ENCODE data around the gene UCK2.
A peak's percentile ranks its signal among the peaks of the same experiment; 100 is the strongest.

Gene UCK2

GRCh38 chr1:165899461-165899941 is 72.1 kb downstream of the UCK2 start:
- no peak for DNase-seq (ENCODE audit: low read depth in 1 of 2, low spot score in 1 of 2)

- DNase-seq (ENCODE audit: low read depth in 1 of 2, low spot score in 1 of 2) = no peak
Observed at GRCh38 chr1:165900576-165901380, 73.4 kb downstream of the UCK2 start.

GRCh38 chr1:165902565-165902964 is 75.2 kb downstream of the UCK2 start:
- no peak for DNase-seq (ENCODE audit: low read depth in 1 of 2, low spot score in 1 of 2)

GRCh38 chr1:165903672-165904071 is 76.3 kb downstream of the UCK2 start:
- no peak for DNase-seq (ENCODE audit: low read depth in 1 of 2, low spot score in 1 of 2)

- DNase-seq (ENCODE audit: low read depth in 1 of 2, low spot score in 1 of 2) = no peak
Observed at GRCh38 chr1:165904948-165905347, 77.5 kb downstream of the UCK2 start.

GRCh38 chr1:165905853-165906252 is 78.4 kb downstream of the UCK2 start:
- no peak for DNase-seq (ENCODE audit: low read depth in 1 of 2, low spot score in 1 of 2)

GRCh38 chr1:165907256-165907857 is 79.9 kb downstream of the UCK2 start:
- no peak for DNase-seq (ENCODE audit: low read depth in 1 of 2, low spot score in 1 of 2)

- DNase-seq (ENCODE audit: low read depth in 1 of 2, low spot score in 1 of 2) = no peak
Observed at GRCh38 chr1:165910764-165911421, 83.5 kb downstream of the UCK2 start.

- DNase-seq (ENCODE audit: low read depth in 1 of 2, low spot score in 1 of 2) = no peak
Observed at GRCh38 chr1:165911609-165912281, 84.3 kb downstream of the UCK2 start.

GRCh38 chr1:165912638-165913037 is 85.2 kb downstream of the UCK2 start:
- DNase-seq (ENCODE audit: low read depth in 1 of 2, low spot score in 1 of 2) = no peak

GRCh38 chr1:165914136-165914798 is 86.9 kb downstream of the UCK2 start:
- peak; percentile 15 to 52 for DNase-seq (ENCODE audit: low read depth in 1 of 2, low spot score in 1 of 2)

- no peak for DNase-seq (ENCODE audit: low read depth in 1 of 2, low spot score in 1 of 2)
Observed at GRCh38 chr1:165915480-165915879, 88.1 kb downstream of the UCK2 start.

GRCh38 chr1:165915932-165916348 is 88.5 kb downstream of the UCK2 start:
- DNase-seq (ENCODE audit: low read depth in 1 of 2, low spot score in 1 of 2) = no peak

- DNase-seq (ENCODE audit: low read depth in 1 of 2, low spot score in 1 of 2) = no peak
Observed at GRCh38 chr1:165917166-165917565, 89.8 kb downstream of the UCK2 start.

- DNase-seq (ENCODE audit: low read depth in 1 of 2, low spot score in 1 of 2) = no peak
Observed at GRCh38 chr1:165924117-165924516, 96.7 kb downstream of the UCK2 start.

GRCh38 chr1:165925498-165926079 is 98.2 kb downstream of the UCK2 start:
- DNase-seq (ENCODE audit: low read depth in 1 of 2, low spot score in 1 of 2) = no peak

GRCh38 chr1:165927169-165927568 is 99.8 kb downstream of the UCK2 start:
- no peak for DNase-seq (ENCODE audit: low read depth in 1 of 2, low spot score in 1 of 2)

- DNase-seq (ENCODE audit: low read depth in 1 of 2, low spot score in 1 of 2) = peak in 1 of 2 donors; percentile 24
Observed at GRCh38 chr1:165928075-165928731, 100.8 kb downstream of the UCK2 start.

GRCh38 chr1:165930961-165931360 is 103.5 kb downstream of the UCK2 start:
- DNase-seq (ENCODE audit: low read depth in 1 of 2, low spot score in 1 of 2) = no peak
